Small intestine (tissue), 7 donors: Measurements from ENCODE around the gene ACD. TPM values are rescaled to one million over a fixed set of nuclear protein-coding genes. Genes with fewer than 3 reads are reported as not detected.
"Not testable (repeated sequence)": the region's sequence is repeated elsewhere in the genome, so short reads cannot be mapped to it uniquely, and the experiment has no call there.

ENCODE experiments used
- DNase-seq, 2 donors: peaks; one replicate each; pipeline versions ENCODE4 v3.0.0 to v3.0.0-alpha.2; 2013
- FAIRE-seq: peaks from 2 replicates; lab custom pipeline; 2012; peaks lifted over from hg19 to GRCh38; lab: Jason Lieb, UNC
- H3K27ac ChIP-seq, 3 donors: one replicate each; pipeline ENCODE4 v1.5.1; 2013; ENCODE audit warnings: low read length in 2 of 3, mild to moderate bottlenecking in 2 of 3, control low read depth in 1 of 3, inconsistent platforms in 1 of 3, low read depth in 1 of 3, moderate library complexity in 1 of 3
- H3K27me3 ChIP-seq, 3 donors: one replicate each; pipeline ENCODE4 v1.6.1; 2013; ENCODE audit warnings: low read length in 3 of 3, inconsistent platforms in 1 of 3; ENCODE audit not compliant: control insufficient read depth in 3 of 3, insufficient read depth in 3 of 3
- H3K36me3 ChIP-seq, 3 donors: one replicate each; pipeline ENCODE4 v1.6.1; 2013; ENCODE audit warnings: low read length in 3 of 3, inconsistent platforms in 1 of 3, low read depth in 1 of 3, mild to moderate bottlenecking in 1 of 3, moderate library complexity in 1 of 3; ENCODE audit not compliant: control insufficient read depth in 3 of 3, insufficient read depth in 2 of 3
- H3K4me1 ChIP-seq, 3 donors: one replicate each; pipeline ENCODE4 v1.6.1; 2013; ENCODE audit warnings: low read length in 2 of 3, inconsistent platforms in 1 of 3, low read depth in 1 of 3, mild to moderate bottlenecking in 1 of 3, moderate library complexity in 1 of 3; ENCODE audit not compliant: control insufficient read depth in 3 of 3, insufficient read depth in 2 of 3
- H3K4me3 ChIP-seq, 3 donors: one replicate each; pipeline ENCODE4 v1.5.1; 2013; ENCODE audit warnings: low read length in 3 of 3, control low read depth in 1 of 3, inconsistent platforms in 1 of 3, low read depth in 1 of 3, mild to moderate bottlenecking in 1 of 3, moderate library complexity in 1 of 3
- H3K9me3 ChIP-seq, 2 donors: one replicate each; pipeline ENCODE4 v1.6.1; 2013; ENCODE audit warnings: low read depth in 1 of 2, low read length in 1 of 2; ENCODE audit not compliant: control insufficient read depth in 2 of 2, insufficient read depth in 1 of 2
- WGBS, 3 donors: extraction: QIAGEN DNeasy Blood & Tissue Kit; methylation state at CpG; one replicate each; pipeline ENCODE4 v1.1.7; 2013; 5-methylcytosine and 5-hydroxymethylcytosine counted together
- polyA plus RNA-seq, 4 donors: library from polyadenylated mRNA; stranded (reverse) in 3 of 4; unstranded in 1 of 4; fragments of 200-250 nt in 3 of 4; fragments of 120-200 nt in 1 of 4; gene quantifications; one replicate each; pipeline versions ENCODE4 v1.2.1 to v1.2.3, GENCODE V29; 2013
- donor health status: healthy with polysubstance abuse.
- donor health status: control.
- donor health status: control.
- donor health status: Bipolar disorder and iron deficiency.
- donor health status: healthy.

ACD gene
- polyA plus RNA-seq, 4 donors = 7.2 to 31.4 (median 13.7) TPM

GRCh38 chr16:67702130-67702529 is 42.1 kb upstream of the ACD start:
- peaks cover 0 to 10% of the 10 kb centered on the region in 2 donors for H3K9me3 ChIP-seq
- H3K4me1 ChIP-seq = peaks cover 0 to 10% (median 2%) of the 10 kb centered on the region in 3 donors
- no peak overlapping the region for H3K4me3 ChIP-seq
- no peaks in the 10 kb centered on the region for H3K36me3 ChIP-seq
- DNase-seq (no peak), FAIRE-seq (no peak)
- WGBS, 3 donors = 93 to 94% (median 93%) methylated on average over 4 of the region's 4 CpGs
- no peak overlapping the region for H3K27ac ChIP-seq
- peaks cover 0 to 32% (median 0%) of the 10 kb centered on the region in 3 donors for H3K27me3 ChIP-seq

GRCh38 chr16:67701420-67701819 is 41.4 kb upstream of the ACD start:
- H3K9me3 ChIP-seq = peaks cover 0 to 10% of the 10 kb centered on the region in 2 donors
- no peaks in the 10 kb centered on the region for H3K36me3 ChIP-seq
- 89 to 100% (median 96%) methylated on average over 1 of the region's 1 CpG for WGBS, 3 donors
- FAIRE-seq (no peak), DNase-seq (no peak)
- peaks cover 2 to 13% (median 3%) of the 10 kb centered on the region in 3 donors for H3K4me1 ChIP-seq
- peaks cover 0 to 31% (median 0%) of the 10 kb centered on the region in 3 donors for H3K27me3 ChIP-seq
- H3K4me3 ChIP-seq = no peak overlapping the region
- no peak overlapping the region for H3K27ac ChIP-seq

DNA sequence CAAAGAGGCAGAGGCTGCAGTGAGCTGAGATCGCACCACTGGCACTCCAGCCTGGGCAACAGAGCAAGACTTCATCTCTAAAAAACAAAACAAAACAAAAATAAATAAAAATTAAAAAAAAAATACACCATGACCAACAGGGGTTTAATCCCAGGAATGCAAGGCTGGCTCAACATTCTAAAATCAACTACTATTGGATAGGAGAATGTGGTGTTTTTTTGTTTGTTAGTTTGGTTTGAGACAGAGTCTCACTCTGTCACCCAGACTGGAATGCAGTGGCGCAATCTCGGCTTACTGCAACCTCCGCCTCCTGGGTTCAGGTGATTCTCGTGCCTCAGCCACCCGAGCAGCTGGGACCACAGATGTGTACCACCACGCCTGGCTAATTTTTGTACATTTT is 39.2 kb upstream of the ACD start:
- FAIRE-seq = no peak
- peaks cover 0 to 10% of the 10 kb centered on the region in 2 donors for H3K9me3 ChIP-seq
- WGBS, 3 donors = 95 to 99% (median 98%) methylated on average over 7 of the region's 7 CpGs
- H3K27me3 ChIP-seq = peaks cover 0 to 23% (median 0%) of the 10 kb centered on the region in 3 donors
- H3K4me3 ChIP-seq = no peak overlapping the region
- peaks cover 2 to 13% (median 3%) of the 10 kb centered on the region in 3 donors for H3K4me1 ChIP-seq
- no peaks in the 10 kb centered on the region for H3K36me3 ChIP-seq
- DNase-seq = no peak
- H3K27ac ChIP-seq = no peak overlapping the region

- H3K4me1 ChIP-seq = peaks cover 0 to 13% (median 3%) of the 10 kb centered on the region in 3 donors
- WGBS, 3 donors = 21 to 60% (median 50%) methylated on average over 4 of the region's 4 CpGs
Observed at GRCh38 chr16:67697422-67698185, 37.5 kb upstream of the ACD start.

DNA sequence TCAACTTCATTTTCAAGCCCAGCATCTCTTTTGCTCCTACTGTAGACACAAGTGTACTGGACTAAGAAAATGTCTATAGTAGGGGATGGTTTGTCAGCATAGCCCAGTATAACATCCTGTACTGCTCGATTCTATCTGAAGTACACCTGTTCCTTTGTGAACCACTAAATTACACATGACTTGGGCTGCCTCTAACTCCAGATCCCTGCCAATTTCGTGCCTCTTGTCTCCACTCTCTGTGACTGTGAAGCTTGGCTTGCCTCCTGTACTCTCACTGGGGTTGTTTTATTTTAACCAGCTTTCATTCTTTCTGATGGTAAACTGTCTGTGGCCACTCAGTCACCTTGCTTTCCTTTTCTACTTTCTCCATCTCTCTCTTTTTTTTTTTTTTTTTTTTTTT is 34.6 kb upstream of the ACD start:
- no peak for FAIRE-seq
- Histone ChIP-seq H3K27ac (no peak overlapping the region), H3K9me3 (peaks cover 0 to 6% of the 10 kb centered on the region in 2 donors), H3K4me3 (no peak overlapping the region), H3K36me3 (no peaks in the 10 kb centered on the region), H3K4me1 (peaks cover 0 to 13% (median 3%) of the 10 kb centered on the region in 3 donors), H3K27me3 (peaks cover 0 to 22% (median 0%) of the 10 kb centered on the region in 3 donors)
- DNase-seq = no peak
- WGBS, 3 donors = 64 to 79% (median 71%) methylated on average over 2 of the region's 2 CpGs

More at GRCh38 chr16:67697422-67698185, 37.5 kb upstream of the ACD start:
- DNase-seq = peak; percentile 75 to 92
- H3K9me3 ChIP-seq = peaks cover 0 to 10% of the 10 kb centered on the region in 2 donors
- H3K36me3 ChIP-seq = no peaks in the 10 kb centered on the region
- no peak for FAIRE-seq
- H3K4me3 ChIP-seq = no peak overlapping the region
- H3K27me3 ChIP-seq = peaks cover 0 to 21% (median 0%) of the 10 kb centered on the region in 3 donors
- peak overlapping the region in 2 of 3 donors; percentile 28 to 59 for H3K27ac ChIP-seq

GRCh38 chr16:67693517-67694285 is 33.6 kb upstream of the ACD start:
- peaks cover 0 to 24% (median 0%) of the 10 kb centered on the region in 3 donors for H3K27me3 ChIP-seq
- H3K4me1 ChIP-seq = peaks cover 0 to 13% (median 3%) of the 10 kb centered on the region in 3 donors
- H3K9me3 ChIP-seq, H3K27ac ChIP-seq, FAIRE-seq, H3K36me3 ChIP-seq, H3K4me3 ChIP-seq, DNase-seq: not testable (repeated sequence)
- 94 to 97% (median 94%) methylated on average over 8 of the region's 8 CpGs for WGBS, 3 donors

GRCh38 chr16:67685388-67686112 is 25.5 kb upstream of the ACD start:
- no peak for DNase-seq
- Histone ChIP-seq H3K27ac (peak overlapping the region in 1 of 3 donors; percentile 47), H3K9me3 (no peaks in the 10 kb centered on the region), H3K36me3 (peaks cover 0 to 8% (median 3%) of the 10 kb centered on the region in 3 donors), H3K4me3 (no peak overlapping the region), H3K27me3 (peaks cover 0 to 32% (median 0%) of the 10 kb centered on the region in 3 donors), H3K4me1 (no peaks in the 10 kb centered on the region)
- FAIRE-seq = no peak
- 87 to 93% (median 89%) methylated on average over 17 of the region's 17 CpGs for WGBS, 3 donors

DNA sequence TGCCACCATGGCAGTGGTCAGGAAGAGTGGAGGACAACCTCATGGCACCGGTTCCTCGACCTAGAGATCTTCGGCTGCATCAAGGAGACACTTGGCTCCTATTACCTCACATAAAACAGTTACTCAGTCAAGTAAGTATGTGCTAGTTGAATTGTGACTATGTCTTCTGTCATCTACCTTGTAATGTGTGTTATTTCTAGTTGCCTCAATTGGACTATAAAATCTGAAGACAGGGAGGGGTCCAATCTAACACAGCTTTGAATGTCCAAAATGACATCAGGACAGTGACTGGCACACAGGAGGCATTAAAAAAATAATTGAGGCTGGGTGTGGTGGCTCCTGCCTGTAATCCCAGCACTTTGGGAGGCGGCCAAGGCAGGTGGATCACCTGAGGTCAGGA is 23.7 kb upstream of the ACD start:
- H3K9me3 ChIP-seq = no peaks in the 10 kb centered on the region
- WGBS, 3 donors = 94 to 98% (median 97%) methylated on average over 4 of the region's 4 CpGs

More for the DNA sequence above, 23.7 kb upstream of the ACD start:
- Histone ChIP-seq H3K4me1 (no peaks in the 10 kb centered on the region), H3K36me3 (peaks cover 0 to 8% (median 3%) of the 10 kb centered on the region in 3 donors), H3K4me3 (no peak overlapping the region), H3K27me3 (peaks cover 0 to 28% (median 0%) of the 10 kb centered on the region in 3 donors), H3K27ac (no peak overlapping the region)
- FAIRE-seq = no peak
- no peak for DNase-seq
